ENCODE measurements around the gene PDE6B.
"Not testable (repeated sequence)": the region's sequence is repeated elsewhere in the genome, so short reads cannot be mapped to it uniquely, and the experiment has no call there.

PDE6B gene

DNA sequence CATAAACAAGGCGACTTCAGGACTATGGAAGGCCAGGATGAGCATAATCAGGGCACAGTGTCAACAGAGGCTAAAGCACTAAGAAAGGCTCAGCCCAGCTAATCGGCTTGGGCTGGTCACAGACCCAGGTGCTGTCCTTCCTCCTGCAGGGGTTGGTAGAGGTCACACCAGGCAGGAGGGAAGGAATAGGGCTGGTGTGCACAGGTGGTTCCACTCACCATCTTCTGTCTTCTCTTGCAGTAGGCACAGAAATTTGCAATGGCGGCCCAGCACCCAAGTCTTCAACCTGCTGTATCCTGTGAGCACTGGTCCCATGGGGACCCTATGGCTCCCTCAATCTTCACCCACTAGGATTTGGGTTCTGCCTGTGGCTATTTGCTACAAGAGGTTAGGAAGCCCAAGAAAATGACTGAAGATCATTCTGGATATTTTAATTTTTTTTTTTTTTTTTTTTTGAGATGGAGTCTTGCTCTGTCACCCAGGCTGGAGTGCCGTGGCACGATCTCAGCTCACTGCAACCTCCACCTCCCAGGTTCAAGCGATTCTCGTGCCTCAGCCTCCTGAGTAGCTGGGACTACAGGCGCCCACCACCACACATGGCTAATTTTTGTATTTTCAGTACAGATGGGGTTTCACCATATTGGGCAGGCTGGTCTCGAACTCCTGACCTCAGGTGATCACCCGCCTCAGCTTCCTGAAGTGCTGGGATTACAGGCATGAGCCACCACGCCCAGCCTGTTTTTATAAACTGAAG, 44.6 kb downstream of the PDE6B start:
- DNase-seq (ENCODE audit: low spot score), result not testable (repeated sequence)

DNA sequence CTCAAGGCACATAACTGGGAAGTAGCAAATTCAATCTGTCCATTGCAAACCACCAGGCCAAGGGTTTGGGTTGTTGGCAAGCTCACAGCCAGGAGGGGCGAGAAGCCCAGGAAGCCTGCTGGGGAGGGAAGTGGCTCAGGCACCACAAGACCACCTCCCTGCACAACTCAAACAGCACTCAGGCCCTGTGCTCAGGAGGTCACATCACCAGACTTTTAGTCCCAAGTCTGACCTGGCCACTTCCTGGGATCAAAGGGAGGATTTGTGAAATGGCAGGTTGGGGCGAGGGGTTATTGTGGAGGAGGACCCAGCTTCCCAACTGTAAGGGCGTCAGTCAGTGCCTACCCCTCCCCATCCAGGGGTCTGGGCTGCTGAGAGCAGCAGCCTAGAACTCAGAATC, 46.4 kb downstream of the PDE6B start:
- no peak for DNase-seq (ENCODE audit: low spot score)

DNA sequence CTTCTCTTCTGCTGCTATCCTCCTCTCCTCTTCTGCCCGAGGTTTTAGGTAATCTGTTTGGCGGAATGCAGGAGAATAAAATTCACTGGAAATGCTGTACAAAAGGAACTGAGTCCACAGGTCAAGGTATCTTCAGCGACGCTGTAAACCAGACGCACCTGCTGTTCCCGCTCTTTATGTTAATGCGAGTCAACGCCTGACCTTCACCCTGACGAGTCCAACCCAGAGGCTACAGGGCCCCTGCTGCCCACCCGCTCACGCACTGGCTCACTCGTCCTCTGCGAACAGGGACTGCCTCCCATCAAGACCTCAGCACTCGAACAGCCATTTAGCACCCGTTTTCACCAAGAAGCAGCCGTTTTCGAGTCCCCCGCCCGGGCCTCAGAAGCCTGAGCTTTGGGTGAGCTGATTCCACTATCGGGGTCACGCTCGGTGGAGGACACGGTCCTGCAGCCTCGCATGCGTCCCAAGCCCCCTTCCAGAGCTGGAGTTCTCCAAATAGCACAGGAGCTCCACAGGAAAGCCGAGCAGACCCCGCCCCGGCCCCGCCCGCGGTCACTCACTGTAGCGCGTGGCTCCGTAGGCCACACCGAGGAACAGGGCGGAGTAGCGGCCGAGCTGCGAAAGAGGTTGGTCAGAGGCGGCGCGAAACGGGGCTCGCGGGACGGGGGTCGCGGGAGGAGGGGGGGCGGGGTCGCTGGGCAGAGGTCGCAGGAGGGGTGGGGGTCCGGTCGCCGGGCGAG, 48.1 kb downstream of the PDE6B start:
- no peak for DNase-seq (ENCODE audit: low spot score)

DNA sequence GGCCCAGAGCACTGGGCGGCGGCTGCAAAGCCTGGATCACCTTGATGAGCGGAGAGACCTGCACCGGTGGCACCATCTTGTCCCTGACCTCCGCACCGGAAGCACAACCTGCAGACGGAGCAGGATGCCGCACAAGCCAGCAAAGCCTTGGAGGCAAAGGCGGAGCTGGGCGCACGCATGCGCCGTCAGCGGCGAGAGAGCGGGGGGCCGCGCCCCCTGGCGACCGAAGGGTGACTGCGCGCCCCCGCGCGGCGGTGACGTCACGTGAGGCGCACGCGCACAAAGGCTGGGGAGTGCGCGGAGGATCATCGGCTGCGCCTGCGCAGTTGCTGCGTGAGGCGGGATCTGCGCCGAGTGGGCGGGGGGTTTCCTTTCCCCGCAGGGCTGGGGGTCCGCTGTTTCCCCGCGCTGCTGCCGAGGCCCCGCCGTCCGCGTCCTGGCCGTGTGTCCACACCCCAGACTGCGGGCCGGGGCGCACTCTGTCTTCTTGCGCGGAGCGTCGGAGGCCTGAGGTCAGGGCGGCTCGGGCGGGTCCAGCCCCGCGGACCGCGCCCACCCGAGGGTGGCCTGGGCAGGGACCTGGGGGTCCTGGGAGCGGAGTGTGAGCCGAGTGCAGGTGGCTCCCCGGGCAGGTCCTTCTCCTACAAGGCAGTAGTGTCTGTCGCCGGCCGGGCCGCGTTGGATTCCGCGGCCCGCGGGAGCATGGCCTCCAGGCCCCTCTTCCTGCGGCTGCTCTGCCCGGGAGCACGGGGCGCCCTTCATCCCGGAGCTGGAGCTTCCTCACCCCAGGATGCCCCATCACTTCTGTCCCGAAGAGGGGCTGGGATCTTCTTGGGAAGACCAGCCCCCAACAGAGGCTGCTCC, 49.0 kb downstream of the PDE6B start, which contains the start of the genes ATP5ME and MYL5:
ATP5ME (minus strand) TSS at position 105 of the 864 bp plus-strand sequence; CDS start at position 76, 29 bp downstream.
MYL5 (plus strand) TSS at position 371 of the 864 bp plus-strand sequence. CDS start 3,485 bp downstream, outside the sequence.
- DNase-seq (ENCODE audit: low spot score), result peak; percentile 97

- DNase-seq (ENCODE audit: low spot score), result no peak
Observed at GRCh38 chr4:675036-675882, 49.9 kb downstream of the PDE6B start.

DNA sequence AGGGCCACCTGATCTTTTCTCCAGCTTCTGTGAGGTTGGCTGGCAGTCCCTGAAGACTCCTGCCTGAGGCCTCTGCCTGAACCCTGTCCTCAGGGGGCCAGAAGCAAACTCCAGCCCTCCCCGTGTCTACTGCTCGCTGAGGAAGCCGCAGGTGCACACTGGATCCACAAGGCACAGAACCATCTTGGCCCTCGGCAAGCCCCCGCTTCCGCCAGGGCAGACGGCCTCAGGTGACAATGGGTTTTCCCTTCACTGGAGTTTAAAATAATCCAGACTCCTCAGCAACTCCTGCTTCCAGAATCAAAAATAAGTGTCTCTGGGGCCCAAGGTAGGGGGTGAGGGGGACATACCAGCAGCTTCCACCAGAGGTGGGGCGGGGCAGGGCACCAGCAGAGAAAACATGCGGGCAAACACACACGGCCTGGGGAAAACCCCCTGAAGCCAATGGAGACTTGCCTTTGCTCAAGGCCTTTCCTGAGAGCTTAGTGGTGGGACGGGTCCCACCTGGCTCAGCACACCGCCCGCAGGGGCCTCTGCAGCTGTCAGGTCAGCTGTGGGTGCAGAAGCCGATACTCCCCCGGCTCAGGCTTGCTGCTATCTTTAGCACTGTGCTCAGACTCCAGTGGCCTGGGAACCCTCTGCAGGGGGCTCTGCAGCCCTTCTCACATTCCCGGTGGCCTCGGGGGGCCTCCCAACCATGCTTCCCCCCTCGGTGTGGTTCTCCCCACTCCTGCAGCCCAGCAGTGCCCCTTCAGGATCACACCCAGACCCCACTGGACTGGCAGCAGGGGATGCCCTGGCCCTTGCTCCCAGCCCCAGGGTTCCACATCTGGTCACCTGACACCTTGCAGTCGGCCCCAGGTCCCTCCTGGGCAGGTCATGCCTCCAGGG, 50.9 kb downstream of the PDE6B start:
- DNase-seq (ENCODE audit: low spot score), result no peak

- no peak for DNase-seq (ENCODE audit: low spot score)
Observed at GRCh38 chr4:676871-677235, 51.5 kb downstream of the PDE6B start.

- DNase-seq (ENCODE audit: low spot score), result no peak
Observed at GRCh38 chr4:677431-678293, 52.3 kb downstream of the PDE6B start.

DNA sequence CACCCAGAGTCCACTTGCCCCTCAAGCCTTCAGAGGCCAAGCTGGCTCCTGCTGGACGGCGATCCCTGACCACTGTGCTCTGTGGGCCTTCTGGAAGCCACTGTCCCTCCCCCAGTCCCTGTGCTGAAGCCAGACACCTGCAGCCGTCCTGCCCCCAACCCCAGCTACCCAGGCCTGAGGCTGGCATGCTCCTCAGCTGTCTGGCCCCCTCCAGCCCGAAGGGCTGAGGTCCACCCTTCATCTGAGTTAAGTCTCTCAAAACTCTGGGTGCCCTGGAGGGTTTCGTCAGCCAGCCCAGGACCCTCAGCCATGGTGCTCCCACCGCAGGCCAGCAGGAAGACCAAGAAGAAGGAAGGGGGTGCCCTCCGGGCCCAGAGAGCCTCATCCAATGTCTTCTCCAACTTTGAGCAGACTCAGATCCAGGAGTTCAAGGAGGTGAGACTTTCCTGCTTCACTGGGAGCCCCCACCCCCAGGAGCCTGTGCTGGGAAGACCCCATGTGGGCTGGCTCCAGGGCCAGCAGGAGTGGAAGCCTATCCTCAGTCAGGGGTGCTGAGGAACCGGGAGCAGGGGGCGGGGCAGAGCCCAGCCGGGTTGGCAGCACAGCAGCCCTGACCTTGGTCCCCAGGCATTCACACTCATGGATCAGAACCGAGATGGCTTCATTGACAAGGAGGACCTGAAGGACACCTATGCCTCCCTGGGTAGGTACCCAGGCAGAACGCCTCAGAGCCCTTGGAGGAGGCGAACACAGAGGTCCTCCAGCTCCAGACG, 53.1 kb downstream of the PDE6B start:
- no peak for DNase-seq (ENCODE audit: low spot score)

DNA sequence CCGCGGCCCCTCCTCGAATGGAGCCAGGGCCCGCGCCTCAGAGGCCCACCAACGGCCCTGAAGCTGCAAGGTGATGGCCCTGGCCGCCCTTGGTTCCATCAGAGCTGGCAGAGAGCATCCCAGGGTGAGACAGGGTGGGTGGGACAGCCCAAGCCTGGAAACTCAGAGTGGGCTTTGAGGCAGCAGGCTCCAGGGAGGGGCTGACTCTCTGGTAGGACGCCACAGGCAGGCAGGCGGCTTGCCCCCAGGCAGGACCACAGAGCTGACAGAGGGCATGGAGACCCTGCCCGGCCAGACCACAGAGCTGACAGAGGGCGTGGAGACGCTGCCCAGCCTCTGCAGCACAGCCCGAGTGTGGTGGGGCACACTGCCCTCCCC, 53.7 kb downstream of the PDE6B start:
- no peak for DNase-seq (ENCODE audit: low spot score)

- no peak for DNase-seq (ENCODE audit: low spot score)
Observed at GRCh38 chr4:679629-680028, 54.3 kb downstream of the PDE6B start.

DNA sequence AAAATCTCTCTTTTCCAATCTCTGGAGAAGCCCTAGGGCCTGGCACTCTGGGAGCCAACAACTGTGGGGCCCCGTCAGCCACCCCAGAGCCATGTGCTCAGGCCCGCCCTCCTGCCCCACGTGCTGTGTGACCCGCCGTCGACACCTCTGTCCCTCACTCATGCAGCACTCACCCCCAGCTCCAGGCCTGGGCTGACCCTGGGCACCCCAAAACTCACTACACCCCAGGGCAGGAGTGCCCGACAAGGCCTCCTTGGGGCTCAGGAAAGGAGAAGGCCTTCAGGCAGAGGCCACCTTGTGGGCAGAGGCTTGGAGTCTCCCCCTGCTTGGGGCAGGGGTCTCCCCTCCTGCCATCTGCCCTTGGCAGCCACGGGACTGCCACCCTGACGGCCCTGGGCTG, 54.7 kb downstream of the PDE6B start:
- DNase-seq (ENCODE audit: low spot score), result no peak

DNA sequence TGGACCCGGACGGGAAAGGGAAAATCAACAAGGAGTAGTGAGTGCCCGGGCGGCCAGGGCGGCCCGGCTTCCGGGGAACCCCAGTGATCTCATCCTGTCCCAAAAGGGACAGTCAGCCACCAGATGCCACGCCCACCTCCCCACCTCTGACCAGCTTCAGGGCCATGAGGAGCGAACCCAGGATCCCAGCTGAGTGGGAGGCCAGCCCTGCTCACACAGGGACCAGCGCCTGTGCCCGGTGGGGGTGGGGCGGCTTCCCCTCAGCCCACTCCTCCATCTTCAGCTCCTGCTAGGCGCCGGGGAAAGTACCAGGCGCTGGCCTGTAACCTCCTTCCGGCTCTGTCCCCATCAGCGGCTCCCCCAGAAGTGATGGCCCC, 55.2 kb downstream of the PDE6B start:
- DNase-seq (ENCODE audit: low spot score), result no peak

GRCh38 chr4:680928-681645, 55.7 kb downstream of the PDE6B start:
- DNase-seq (ENCODE audit: low spot score), result no peak

DNA sequence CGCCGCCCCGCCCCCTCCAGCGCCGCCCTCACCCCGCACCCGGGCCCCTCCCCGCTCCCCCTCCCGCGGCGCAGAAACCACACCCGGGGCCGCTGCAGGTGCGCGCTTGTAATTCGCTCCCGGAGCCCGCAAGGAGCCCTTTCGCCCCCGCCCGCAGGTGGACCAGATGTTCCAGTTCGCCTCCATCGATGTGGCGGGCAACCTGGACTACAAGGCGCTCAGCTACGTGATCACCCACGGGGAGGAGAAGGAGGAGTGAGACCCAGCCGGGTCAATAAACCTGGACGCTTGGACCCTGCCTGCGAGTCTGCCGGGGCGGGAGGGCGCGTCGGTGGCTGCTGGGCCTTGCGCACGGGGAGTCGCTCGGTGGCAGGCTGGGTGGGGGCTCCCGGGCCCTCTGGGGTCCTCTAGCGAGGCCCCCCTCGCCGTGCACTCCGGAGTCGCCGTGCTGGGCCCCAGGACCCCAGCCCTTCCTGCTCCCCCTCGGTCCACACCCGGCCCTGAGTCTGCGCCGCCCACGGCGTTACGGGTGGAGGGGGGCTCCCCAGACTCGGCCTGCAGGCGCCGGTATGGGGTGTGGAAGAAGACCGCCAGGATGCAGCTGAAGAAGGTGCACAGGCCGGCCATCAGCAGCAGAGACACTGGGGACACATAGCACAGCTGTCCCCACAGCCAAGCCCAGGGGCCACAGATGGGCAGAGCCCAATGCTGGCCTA, 56.5 kb downstream of the PDE6B start:
- no peak for DNase-seq (ENCODE audit: low spot score)

DNA sequence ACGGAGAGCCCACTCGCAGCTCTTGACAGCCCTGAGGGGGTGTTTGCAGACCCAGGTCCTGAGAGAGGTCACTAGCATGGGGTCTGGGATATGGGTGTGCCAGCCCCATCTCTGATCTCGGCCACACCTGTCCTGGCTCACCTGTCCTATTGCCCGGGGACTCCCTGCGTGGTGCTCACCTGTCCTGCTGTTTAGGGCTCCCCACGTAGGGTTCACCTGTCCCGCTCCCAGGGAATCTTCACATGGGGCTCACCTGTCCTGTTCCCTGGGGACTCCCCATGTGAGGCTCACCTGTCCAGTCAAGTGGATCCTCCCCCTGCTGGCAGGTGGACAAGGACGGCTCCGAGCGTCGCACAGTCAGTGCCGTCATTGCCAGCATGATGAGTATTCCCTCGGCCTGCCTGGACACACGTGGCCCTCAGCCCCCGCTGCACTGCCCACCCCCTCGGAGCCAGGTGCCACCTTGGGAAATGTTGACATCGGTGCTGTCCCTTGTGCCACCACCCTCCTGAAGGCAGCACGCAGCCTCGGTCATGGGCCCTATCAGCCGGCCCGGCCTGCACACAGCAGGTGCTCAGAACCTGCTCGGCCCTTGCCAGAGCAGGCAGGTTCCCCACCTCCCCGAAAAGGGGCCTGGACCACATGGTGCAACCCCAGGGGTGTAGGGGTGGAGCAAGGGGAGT, 57.3 kb downstream of the PDE6B start:
- DNase-seq (ENCODE audit: low spot score), result no peak
